Body of pancreas (tissue), 4 donors: ENCODE measurements around the gene DIPK1A.

Source experiments
- CTCF ChIP-seq, 7 experiments: fragments of 450-650 bp in 4 of 7; fragments of 200-600 bp in 3 of 7; sonication (generic) in 3 of 7; IDR thresholded peaks; one replicate each; pipeline ENCODE4 v1.5.1; 2016 to 2019; ENCODE audit warnings: antibody characterized with exemption in 7 of 7
- POLR2A ChIP-seq, 3 donors: fragments of 450-650 bp; IDR thresholded peaks; one replicate each; pipeline ENCODE4 v1.6.1; 2016; ENCODE audit warnings: antibody characterized with exemption in 3 of 3, mild to moderate bottlenecking in 2 of 3

GRCh38 chr1:93005252-93005598 lies 44.0 kb upstream of the DIPK1A start:
- no peak for TF ChIP-seq CTCF (IDR thresholded peaks at IDR 0.05)
- no peak for TF ChIP-seq POLR2A (IDR thresholded peaks at IDR 0.05)
